Measurements from ENCODE around the gene PCDHA2. TPM values are rescaled to one million over a fixed set of nuclear protein-coding genes. Genes with fewer than 3 reads are reported as not detected.

The PCDHA2 gene
- 0.81 and 0.82 TPM in 2 replicates for polyA plus RNA-seq (2013)

DNA sequence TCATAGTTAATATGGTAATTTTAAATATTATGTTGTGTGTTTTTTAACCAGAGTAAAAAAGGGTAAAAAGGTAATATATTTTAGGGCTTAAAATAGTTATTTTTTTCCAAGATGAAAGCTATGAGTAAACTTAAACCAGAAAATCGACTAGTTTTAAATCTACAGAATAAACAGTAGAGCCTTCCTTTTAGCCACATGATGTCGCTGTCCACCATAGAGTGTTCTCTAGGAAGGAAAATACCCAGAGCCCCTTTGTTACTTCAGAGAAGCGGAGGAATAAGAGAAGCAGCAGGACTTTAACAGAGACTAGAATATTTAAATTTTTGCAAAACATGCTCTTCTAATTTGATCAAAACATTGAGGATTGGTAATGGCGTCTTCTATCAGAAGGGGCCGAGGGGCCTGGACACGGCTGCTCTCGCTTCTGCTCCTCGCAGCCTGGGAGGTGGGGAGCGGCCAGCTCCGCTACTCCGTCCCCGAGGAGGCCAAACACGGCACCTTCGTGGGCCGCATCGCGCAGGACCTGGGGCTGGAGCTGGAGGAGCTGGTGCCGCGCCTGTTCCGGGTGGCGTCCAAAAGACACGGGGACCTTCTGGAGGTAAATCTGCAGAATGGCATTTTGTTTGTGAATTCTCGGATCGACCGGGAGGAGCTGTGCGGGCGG is at the start of gene PCDHA2:
Gene PCDHA2 (plus strand): TSS at position 258 of the 664 bp plus-strand sequence.
- Histone ChIP-seq H3K27ac (ENCODE audit: low read depth, low read length) (no peak within 1 kb of the TSS), H4K12ac (ENCODE audit: low read depth, low read length) (no peak within 1 kb of the TSS), H2BK120ac (ENCODE audit: insufficient read depth, low read length, poor library complexity) (no peak within 1 kb of the TSS), H3K27me3 (ENCODE audit: insufficient read depth, low read length) (no peaks in the 10 kb centered on the region), H3K14ac (ENCODE audit: low read length) (no peak within 1 kb of the TSS), H2AK5ac (ENCODE audit: low read length) (no peak within 1 kb of the TSS), H3K4me2 (ENCODE audit: low read length) (peak within 1 kb of the TSS; percentile 47), H3K18ac (ENCODE audit: low read length) (no peak within 1 kb of the TSS), H3K9ac (ENCODE audit: low read length) (no peak within 1 kb of the TSS), H3K4me3 (ENCODE audit: low read depth, low read length) (peak within 1 kb of the TSS; percentile 61), H2AFZ (ENCODE audit: insufficient read depth, low read length, poor library complexity) (peak within 1 kb of the TSS; percentile 54), H3K79me1 (ENCODE audit: low read length) (no peaks in the 10 kb centered on the region), H3K36me3 (ENCODE audit: control insufficient read depth in 1 of 2, insufficient read depth in 2 of 2, low read length in 2 of 2) (peaks cover 2 to 4% of the 10 kb centered on the region in 2 experiments), H4K8ac (ENCODE audit: low read depth, low read length) (no peak within 1 kb of the TSS), H3K4me1 (ENCODE audit: control insufficient read depth in 1 of 2, insufficient read depth in 2 of 2, low read length in 2 of 2) (no peaks in the 10 kb centered on the region), H4K91ac (ENCODE audit: low read depth, low read length) (no peak within 1 kb of the TSS), H3K23ac (ENCODE audit: low read length) (no peak within 1 kb of the TSS), H2BK12ac (ENCODE audit: low read length) (no peak within 1 kb of the TSS), H3K4ac (ENCODE audit: low read depth, low read length) (no peak within 1 kb of the TSS), H2BK5ac (ENCODE audit: low read depth, low read length, poor library complexity) (no peak within 1 kb of the TSS), H3K79me2 (ENCODE audit: control insufficient read depth, insufficient read depth, low read length, poor library complexity) (no peaks in the 10 kb centered on the region), H3K9me3 (ENCODE audit: insufficient read depth, low read depth, low read length) (peaks cover 14% of the 10 kb centered on the region)
- WGBS (ENCODE audit: extremely low coverage, insufficient coverage, insufficient read length), result no CpG with 5 or more reads among the region's 27 CpGs
- no peak for DNase-seq

DNA sequence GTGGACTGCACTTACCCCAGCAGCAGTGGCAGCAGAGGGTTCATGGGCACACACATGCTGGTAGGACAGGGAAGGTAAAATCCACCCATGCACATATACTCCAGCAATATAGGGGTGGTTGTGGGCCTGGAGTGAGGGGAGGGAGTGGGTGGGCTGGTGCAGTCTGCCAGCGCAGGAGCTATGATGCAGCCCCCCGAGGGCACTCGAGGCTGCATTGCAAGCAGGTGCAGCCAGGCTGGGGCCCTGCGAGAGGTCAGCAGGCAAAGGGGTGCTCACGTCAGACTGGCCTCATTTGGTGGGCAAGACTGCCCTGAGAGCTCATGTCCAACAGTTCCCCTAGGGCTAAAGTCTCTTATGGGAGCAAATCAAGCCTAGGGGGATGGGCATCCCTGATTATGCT is 41.1 kb upstream of the PCDHA2 start:
- no peak overlapping the region for H2AK5ac ChIP-seq (ENCODE audit: low read length)
- no peak overlapping the region for H3K23ac ChIP-seq (ENCODE audit: low read length)
- no CpG with 5 or more reads among the region's 5 CpGs for WGBS (ENCODE audit: extremely low coverage, insufficient coverage, insufficient read length)
- no peak overlapping the region for H4K8ac ChIP-seq (ENCODE audit: low read depth, low read length)
- no peak overlapping the region for H3K9ac ChIP-seq (ENCODE audit: low read length)
- DNase-seq, result no peak
- no peaks in the 10 kb centered on the region for H3K79me2 ChIP-seq (ENCODE audit: control insufficient read depth, insufficient read depth, low read length, poor library complexity)
- H2BK120ac ChIP-seq (ENCODE audit: insufficient read depth, low read length, poor library complexity), result no peak overlapping the region
- no peak overlapping the region for H2BK12ac ChIP-seq (ENCODE audit: low read length)
- H4K91ac ChIP-seq (ENCODE audit: low read depth, low read length), result no peak overlapping the region
- no peaks in the 10 kb centered on the region for H3K79me1 ChIP-seq (ENCODE audit: low read length)
- H3K9me3 ChIP-seq (ENCODE audit: insufficient read depth, low read depth, low read length), result peaks cover 14% of the 10 kb centered on the region
- no peak overlapping the region for H2AFZ ChIP-seq (ENCODE audit: insufficient read depth, low read length, poor library complexity)
- H3K4me2 ChIP-seq (ENCODE audit: low read length), result no peak overlapping the region
- no peaks in the 10 kb centered on the region for H3K4me1 ChIP-seq (ENCODE audit: control insufficient read depth in 1 of 2, insufficient read depth in 2 of 2, low read length in 2 of 2)
- H3K14ac ChIP-seq (ENCODE audit: low read length), result no peak overlapping the region
- H3K4ac ChIP-seq (ENCODE audit: low read depth, low read length), result no peak overlapping the region
- H3K18ac ChIP-seq (ENCODE audit: low read length), result no peak overlapping the region
- no peaks in the 10 kb centered on the region for H3K36me3 ChIP-seq (ENCODE audit: control insufficient read depth in 1 of 2, insufficient read depth in 2 of 2, low read length in 2 of 2)
- no peak overlapping the region for H2BK5ac ChIP-seq (ENCODE audit: low read depth, low read length, poor library complexity)
- no peaks in the 10 kb centered on the region for H3K27me3 ChIP-seq (ENCODE audit: insufficient read depth, low read length)
- no peak overlapping the region for H3K27ac ChIP-seq (ENCODE audit: low read depth, low read length)
- H4K12ac ChIP-seq (ENCODE audit: low read depth, low read length), result no peak overlapping the region
- H3K4me3 ChIP-seq (ENCODE audit: low read depth, low read length), result no peak overlapping the region

DNA sequence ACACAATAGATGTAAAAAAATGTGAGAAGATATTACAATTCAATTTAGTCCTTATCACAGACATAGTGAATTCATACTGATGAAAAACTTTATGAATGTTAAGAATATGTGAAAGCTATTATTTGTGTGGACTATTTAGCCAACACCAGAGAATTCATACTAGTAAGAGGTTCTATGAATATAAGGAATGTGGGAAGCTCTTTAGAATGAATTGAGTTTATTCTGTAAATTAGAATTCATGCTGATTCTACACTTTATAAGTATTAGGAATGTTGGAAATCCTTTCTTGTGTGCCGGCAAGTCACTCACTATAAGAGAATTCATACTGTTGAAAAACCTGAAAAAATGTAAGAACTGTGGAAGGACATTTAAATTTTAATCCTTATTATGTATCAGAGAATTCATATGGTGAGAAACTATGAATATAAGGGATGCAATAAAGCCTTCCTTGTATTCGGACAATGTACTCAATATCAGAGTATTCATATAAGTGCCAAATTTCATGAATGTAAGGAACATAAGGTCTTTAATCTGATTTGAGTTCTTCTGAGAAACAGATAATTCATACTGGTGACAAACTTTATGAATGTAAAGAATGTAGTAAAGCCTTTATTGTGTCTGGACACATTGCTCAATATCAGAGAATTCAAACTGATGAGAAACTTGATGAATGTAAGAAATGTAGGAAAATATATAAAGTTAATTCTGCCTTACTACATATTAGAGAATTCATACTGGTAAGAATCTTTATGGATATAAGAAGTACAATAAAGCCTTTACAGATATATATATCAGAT is 30.3 kb upstream of the PCDHA2 start:
- Histone ChIP-seq H4K91ac (ENCODE audit: low read depth, low read length) (no peak overlapping the region), H3K9me3 (ENCODE audit: insufficient read depth, low read depth, low read length) (peaks cover 15% of the 10 kb centered on the region), H3K9ac (ENCODE audit: low read length) (no peak overlapping the region), H3K14ac (ENCODE audit: low read length) (no peak overlapping the region), H2AFZ (ENCODE audit: insufficient read depth, low read length, poor library complexity) (no peak overlapping the region), H3K79me1 (ENCODE audit: low read length) (no peaks in the 10 kb centered on the region), H3K4me2 (ENCODE audit: low read length) (no peak overlapping the region), H3K4me1 (ENCODE audit: control insufficient read depth in 1 of 2, insufficient read depth in 2 of 2, low read length in 2 of 2) (no peaks in the 10 kb centered on the region), H3K18ac (ENCODE audit: low read length) (no peak overlapping the region), H2BK5ac (ENCODE audit: low read depth, low read length, poor library complexity) (no peak overlapping the region), H3K4ac (ENCODE audit: low read depth, low read length) (no peak overlapping the region), H3K27ac (ENCODE audit: low read depth, low read length) (no peak overlapping the region), H4K12ac (ENCODE audit: low read depth, low read length) (no peak overlapping the region), H2BK120ac (ENCODE audit: insufficient read depth, low read length, poor library complexity) (no peak overlapping the region), H2BK12ac (ENCODE audit: low read length) (no peak overlapping the region), H3K79me2 (ENCODE audit: control insufficient read depth, insufficient read depth, low read length, poor library complexity) (no peaks in the 10 kb centered on the region), H3K4me3 (ENCODE audit: low read depth, low read length) (no peak overlapping the region), H2AK5ac (ENCODE audit: low read length) (no peak overlapping the region), H3K36me3 (ENCODE audit: control insufficient read depth in 1 of 2, insufficient read depth in 2 of 2, low read length in 2 of 2) (no peaks in the 10 kb centered on the region), H4K8ac (ENCODE audit: low read depth, low read length) (no peak overlapping the region), H3K27me3 (ENCODE audit: insufficient read depth, low read length) (no peaks in the 10 kb centered on the region), H3K23ac (ENCODE audit: low read length) (no peak overlapping the region)
- peak in 1 of 2 donors; percentile 1 for DNase-seq
- no CpG with 5 or more reads among the region's 2 CpGs for WGBS (ENCODE audit: extremely low coverage, insufficient coverage, insufficient read length)

DNA sequence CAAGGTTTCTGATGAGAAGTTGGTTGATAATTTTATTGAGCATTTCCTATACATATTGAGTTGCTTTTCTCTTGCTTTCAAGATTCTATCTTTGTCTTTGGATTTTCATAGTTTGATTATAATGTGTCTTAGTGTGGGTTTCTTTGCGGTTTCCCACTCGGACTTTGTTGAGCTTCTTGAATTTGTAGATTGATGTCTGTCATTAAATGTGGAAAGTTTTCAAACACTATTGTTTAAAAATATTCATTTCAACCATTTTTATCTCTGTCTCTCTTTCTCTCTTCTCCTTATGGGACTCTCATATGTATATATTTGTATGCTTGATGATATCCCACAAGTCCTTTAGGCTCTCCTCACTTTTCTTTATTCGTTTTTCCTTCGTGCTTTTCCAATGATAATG is 27.2 kb upstream of the PCDHA2 start:
- no peaks in the 10 kb centered on the region for H3K4me1 ChIP-seq (ENCODE audit: control insufficient read depth in 1 of 2, insufficient read depth in 2 of 2, low read length in 2 of 2)
- no peak overlapping the region for H4K12ac ChIP-seq (ENCODE audit: low read depth, low read length)
- H3K23ac ChIP-seq (ENCODE audit: low read length), result no peak overlapping the region
- no peak overlapping the region for H3K18ac ChIP-seq (ENCODE audit: low read length)
- H3K4me3 ChIP-seq (ENCODE audit: low read depth, low read length), result no peak overlapping the region
- H3K27ac ChIP-seq (ENCODE audit: low read depth, low read length), result no peak overlapping the region
- no peaks in the 10 kb centered on the region for H3K79me2 ChIP-seq (ENCODE audit: control insufficient read depth, insufficient read depth, low read length, poor library complexity)
- no peak overlapping the region for H3K9ac ChIP-seq (ENCODE audit: low read length)
- H3K4me2 ChIP-seq (ENCODE audit: low read length), result no peak overlapping the region
- H3K4ac ChIP-seq (ENCODE audit: low read depth, low read length), result no peak overlapping the region
- WGBS (ENCODE audit: extremely low coverage, insufficient coverage, insufficient read length), result no CpG with 5 or more reads among the region's 4 CpGs
- DNase-seq, result no peak
- H2AK5ac ChIP-seq (ENCODE audit: low read length), result no peak overlapping the region
- H3K79me1 ChIP-seq (ENCODE audit: low read length), result no peaks in the 10 kb centered on the region
- H3K36me3 ChIP-seq (ENCODE audit: control insufficient read depth in 1 of 2, insufficient read depth in 2 of 2, low read length in 2 of 2), result no peaks in the 10 kb centered on the region
- peaks cover 6% of the 10 kb centered on the region for H3K9me3 ChIP-seq (ENCODE audit: insufficient read depth, low read depth, low read length)
- no peak overlapping the region for H3K14ac ChIP-seq (ENCODE audit: low read length)
- no peak overlapping the region for H2BK12ac ChIP-seq (ENCODE audit: low read length)
- no peaks in the 10 kb centered on the region for H3K27me3 ChIP-seq (ENCODE audit: insufficient read depth, low read length)
- no peak overlapping the region for H4K91ac ChIP-seq (ENCODE audit: low read depth, low read length)
- no peak overlapping the region for H4K8ac ChIP-seq (ENCODE audit: low read depth, low read length)
- no peak overlapping the region for H2BK120ac ChIP-seq (ENCODE audit: insufficient read depth, low read length, poor library complexity)
- H2AFZ ChIP-seq (ENCODE audit: insufficient read depth, low read length, poor library complexity), result no peak overlapping the region
- no peak overlapping the region for H2BK5ac ChIP-seq (ENCODE audit: low read depth, low read length, poor library complexity)
